Measurements from ENCODE around the gene ZNF618. TPM values are rescaled to one million over a fixed set of nuclear protein-coding genes. Genes with fewer than 3 reads are reported as not detected.

ZNF618 gene
- total RNA-seq, 1 experiment from 2014 or later, result 4.2 TPM

GRCh38 chr9:113952676-113953075 lies 76.6 kb downstream of the ZNF618 start:
- ATAC-seq, result no peak
- no peaks in the 10 kb centered on the region for H3K79me2 ChIP-seq (ENCODE audit: low read length)

GRCh38 chr9:113953531-113953930 lies 77.4 kb downstream of the ZNF618 start:
- Histone ChIP-seq H3K27ac (ENCODE audit: low read length) (no peak overlapping the region), H3K9me2 (replicated peaks; ENCODE audit: low read length) (no peaks in the 10 kb centered on the region), H3K4me1 (ENCODE audit: insufficient read depth, low read length) (peaks cover 27% of the 10 kb centered on the region), H3F3A (ENCODE audit: low read length, unreplicated experiment) (no peaks in the 10 kb centered on the region), H4K20me1 (ENCODE audit: low read length) (no peaks in the 10 kb centered on the region), H3K9ac (ENCODE audit: low read length) (no peak overlapping the region), H3K4me3 (ENCODE audit: low read length) (no peak overlapping the region), H3K79me2 (ENCODE audit: low read length) (0 out of 2 replicates have a peak, but pooled peaks cover 4% of the 10 kb centered on the region), H3K36me3 (ENCODE audit: low read depth, low read length) (no peaks in the 10 kb centered on the region), H3K4me2 (ENCODE audit: low read length) (no peak overlapping the region), H3K27me3 (ENCODE audit: low read length) (no peaks in the 10 kb centered on the region), H3K9me3 (ENCODE audit: low read length) (no peaks in the 10 kb centered on the region), H2AFZ (ENCODE audit: low read length) (no peak overlapping the region)
- DNase-seq (no peak), ATAC-seq (no peak)
- intact Hi-C loops (cut with micrococcal nuclease), result no loop called here
- POLR2A ChIA-PET (ENCODE audit: unreplicated experiment), result no interaction called here
- no peak for TF ChIP-seq EZH2phosphoT487 (IDR thresholded peaks at IDR 0.05; ENCODE audit: borderline replicate concordance, low read length)
- no peak for TF ChIP-seq CTCF (conservative IDR thresholded peaks at IDR 0.05; ENCODE audit: low read depth, low read length)
- no peak for TF ChIP-seq EZH2 (IDR thresholded peaks at IDR 0.05; ENCODE audit: low read length, unreplicated experiment)
- BruUV-seq (replicated peaks), result no TSS peak
- CTCF ChIA-PET, result no interaction called here

More at GRCh38 chr9:113952676-113953075, 76.6 kb downstream of the ZNF618 start:
- Histone ChIP-seq H3F3A (ENCODE audit: low read length, unreplicated experiment) (no peaks in the 10 kb centered on the region), H3K9me2 (replicated peaks; ENCODE audit: low read length) (no peaks in the 10 kb centered on the region), H3K9me3 (ENCODE audit: low read length) (no peaks in the 10 kb centered on the region), H3K4me3 (ENCODE audit: low read length) (no peak overlapping the region), H3K27ac (ENCODE audit: low read length) (no peak overlapping the region), H3K27me3 (ENCODE audit: low read length) (no peaks in the 10 kb centered on the region), H4K20me1 (ENCODE audit: low read length) (no peaks in the 10 kb centered on the region), H3K4me2 (ENCODE audit: low read length) (no peak overlapping the region), H3K36me3 (ENCODE audit: low read depth, low read length) (no peaks in the 10 kb centered on the region), H2AFZ (ENCODE audit: low read length) (no peak overlapping the region), H3K9ac (ENCODE audit: low read length) (no peak overlapping the region), H3K4me1 (ENCODE audit: insufficient read depth, low read length) (peaks cover 18% of the 10 kb centered on the region)
- intact Hi-C loops (cut with micrococcal nuclease), result no loop called here
- TF ChIP-seq EZH2 (IDR thresholded peaks at IDR 0.05; ENCODE audit: low read length, unreplicated experiment) (no peak), EZH2phosphoT487 (IDR thresholded peaks at IDR 0.05; ENCODE audit: borderline replicate concordance, low read length) (no peak), CTCF (conservative IDR thresholded peaks at IDR 0.05; ENCODE audit: low read depth, low read length) (no peak)
- DNase-seq, result no peak
- ChIA-PET POLR2A (ENCODE audit: unreplicated experiment) (no interaction called here), CTCF (no interaction called here)
- BruUV-seq (replicated peaks), result no TSS peak

- Histone ChIP-seq H3K36me3 (ENCODE audit: low read depth, low read length) (no peaks in the 10 kb centered on the region), H3K4me2 (ENCODE audit: low read length) (no peak overlapping the region), H2AFZ (ENCODE audit: low read length) (no peak overlapping the region), H3K4me1 (ENCODE audit: insufficient read depth, low read length) (peaks cover 29% of the 10 kb centered on the region), H3K27ac (ENCODE audit: low read length) (no peak overlapping the region), H3K9me3 (ENCODE audit: low read length) (no peaks in the 10 kb centered on the region), H3K79me2 (ENCODE audit: low read length) (0 out of 2 replicates have a peak, but pooled peaks cover 4% of the 10 kb centered on the region), H3F3A (ENCODE audit: low read length, unreplicated experiment) (no peaks in the 10 kb centered on the region), H3K9me2 (replicated peaks; ENCODE audit: low read length) (no peaks in the 10 kb centered on the region), H4K20me1 (ENCODE audit: low read length) (no peaks in the 10 kb centered on the region), H3K9ac (ENCODE audit: low read length) (no peak overlapping the region), H3K27me3 (ENCODE audit: low read length) (no peaks in the 10 kb centered on the region), H3K4me3 (ENCODE audit: low read length) (no peak overlapping the region)
- no TSS peak for BruUV-seq (replicated peaks)
- ATAC-seq (no peak), DNase-seq (no peak)
- POLR2A ChIA-PET (ENCODE audit: unreplicated experiment), result no interaction called here
- CTCF ChIA-PET, result interaction anchor here (0.7 kb wide), 1 partner anchor 28 kb away, joined by 6 read pairs; no protein-coding TSS in a partner anchor
- TF ChIP-seq EZH2phosphoT487 (IDR thresholded peaks at IDR 0.05; ENCODE audit: borderline replicate concordance, low read length) (no peak), CTCF (conservative IDR thresholded peaks at IDR 0.05; ENCODE audit: low read depth, low read length) (no peak), EZH2 (IDR thresholded peaks at IDR 0.05; ENCODE audit: low read length, unreplicated experiment) (no peak)
- intact Hi-C loops (cut with micrococcal nuclease), result no loop called here
These were observed 78.5 kb downstream of the ZNF618 start for GRCh38 chr9:113954591-113954990.

All from PC-3 (cell line).